Measurements from ENCODE around the gene PDZD4.

The PDZD4 gene

DNA sequence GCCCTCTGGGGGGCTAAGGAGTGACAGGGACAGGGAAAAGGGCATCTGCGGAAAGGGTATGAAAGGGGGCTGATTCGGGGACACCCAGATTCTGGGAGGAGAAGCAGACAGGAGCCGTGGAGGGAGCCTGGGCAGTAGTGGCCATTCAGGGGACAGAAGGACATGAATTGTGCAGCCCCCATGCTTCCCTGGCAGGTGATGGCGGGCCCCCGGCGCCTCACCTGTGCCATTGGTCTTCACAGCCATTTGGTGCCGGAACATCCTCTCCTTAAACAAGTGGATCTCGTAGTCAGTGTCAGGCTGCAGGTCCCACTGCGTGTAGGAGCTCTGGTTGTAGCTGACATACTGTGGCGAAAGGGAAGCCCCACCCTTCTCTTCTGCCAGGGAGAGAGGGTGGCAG lies 33.8 kb upstream of the PDZD4 start:
- no peak for DNase-seq (ENCODE audit: extremely low spot score)
- ChIA-PET CTCF (no interaction called here), POLR2A (no interaction called here)
- TF ChIP-seq L3MBTL2 (conservative IDR thresholded peaks at IDR 0.05) (no peak), FOXM1 (IDR thresholded peaks at IDR 0.05; ENCODE audit: borderline replicate concordance) (no peak)

DNA sequence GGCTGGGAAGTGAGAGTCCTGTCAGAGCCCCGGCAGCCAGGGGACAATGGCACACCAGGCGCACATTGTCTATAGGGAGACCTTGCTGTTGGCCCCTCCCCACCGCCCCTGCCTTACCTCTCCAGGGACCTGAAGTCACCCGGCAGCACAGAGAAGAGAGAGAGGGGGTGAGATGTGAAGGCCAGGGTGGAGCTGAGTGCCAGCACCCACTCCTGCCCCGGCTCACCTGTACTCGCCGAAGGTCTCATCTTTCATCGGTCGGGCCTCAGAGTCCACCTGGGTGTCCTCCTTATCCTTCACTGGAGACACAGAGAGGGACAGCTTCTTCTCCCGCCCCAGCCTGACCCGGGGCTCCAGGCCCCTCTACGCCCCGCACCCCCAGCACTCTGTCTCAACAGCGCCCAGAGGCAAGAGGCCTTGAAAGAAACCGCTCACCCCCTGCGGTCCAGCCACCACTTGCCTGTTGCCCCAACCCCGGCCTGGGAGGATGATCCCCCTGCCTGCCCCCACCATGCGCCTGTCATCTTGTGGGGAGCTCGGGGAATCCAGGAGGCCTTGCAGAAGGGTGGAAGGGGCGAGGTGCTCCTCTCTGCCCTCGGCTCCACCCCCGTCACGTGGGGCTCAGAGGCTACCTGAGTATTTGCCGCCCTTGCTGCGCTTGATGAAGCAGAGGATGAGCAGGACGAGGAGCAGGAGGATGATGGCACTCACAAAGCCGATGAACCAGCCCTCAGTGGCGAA lies 33.1 kb upstream of the PDZD4 start:
- ChIA-PET POLR2A (no interaction called here), CTCF (no interaction called here)
- no peak for TF ChIP-seq SUZ12 (IDR thresholded peaks at IDR 0.05)
- TF ChIP-seq ELF4 (IDR thresholded peaks at IDR 0.05): no peak
- no peak for TF ChIP-seq L3MBTL2 (conservative IDR thresholded peaks at IDR 0.05)
- no peak for TF ChIP-seq BHLHE40 (IDR thresholded peaks at IDR 0.05; ENCODE audit: borderline replicate concordance)
- no peak for TF ChIP-seq HDGF (IDR thresholded peaks at IDR 0.05; ENCODE audit: borderline replicate concordance)
- TF ChIP-seq ZNF384 (IDR thresholded peaks at IDR 0.05): no peak
- TF ChIP-seq, protein P1, sequence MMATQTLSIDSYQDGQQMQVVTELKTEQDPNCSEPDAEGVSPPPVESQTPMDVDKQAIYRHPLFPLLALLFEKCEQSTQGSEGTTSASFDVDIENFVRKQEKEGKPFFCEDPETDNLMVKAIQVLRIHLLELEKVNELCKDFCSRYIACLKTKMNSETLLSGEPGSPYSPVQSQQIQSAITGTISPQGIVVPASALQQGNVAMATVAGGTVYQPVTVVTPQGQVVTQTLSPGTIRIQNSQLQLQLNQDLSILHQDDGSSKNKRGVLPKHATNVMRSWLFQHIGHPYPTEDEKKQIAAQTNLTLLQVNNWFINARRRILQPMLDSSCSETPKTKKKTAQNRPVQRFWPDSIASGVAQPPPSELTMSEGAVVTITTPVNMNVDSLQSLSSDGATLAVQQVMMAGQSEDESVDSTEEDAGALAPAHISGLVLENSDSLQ (IDR thresholded peaks at IDR 0.05): no peak
- no peak for TF ChIP-seq CTBP1 (IDR thresholded peaks at IDR 0.05; ENCODE audit: borderline replicate concordance)
- TF ChIP-seq NFRKB (IDR thresholded peaks at IDR 0.05): no peak
- no peak for TF ChIP-seq TARDBP (IDR thresholded peaks at IDR 0.05)
- no peak for DNase-seq (ENCODE audit: extremely low spot score)

DNA sequence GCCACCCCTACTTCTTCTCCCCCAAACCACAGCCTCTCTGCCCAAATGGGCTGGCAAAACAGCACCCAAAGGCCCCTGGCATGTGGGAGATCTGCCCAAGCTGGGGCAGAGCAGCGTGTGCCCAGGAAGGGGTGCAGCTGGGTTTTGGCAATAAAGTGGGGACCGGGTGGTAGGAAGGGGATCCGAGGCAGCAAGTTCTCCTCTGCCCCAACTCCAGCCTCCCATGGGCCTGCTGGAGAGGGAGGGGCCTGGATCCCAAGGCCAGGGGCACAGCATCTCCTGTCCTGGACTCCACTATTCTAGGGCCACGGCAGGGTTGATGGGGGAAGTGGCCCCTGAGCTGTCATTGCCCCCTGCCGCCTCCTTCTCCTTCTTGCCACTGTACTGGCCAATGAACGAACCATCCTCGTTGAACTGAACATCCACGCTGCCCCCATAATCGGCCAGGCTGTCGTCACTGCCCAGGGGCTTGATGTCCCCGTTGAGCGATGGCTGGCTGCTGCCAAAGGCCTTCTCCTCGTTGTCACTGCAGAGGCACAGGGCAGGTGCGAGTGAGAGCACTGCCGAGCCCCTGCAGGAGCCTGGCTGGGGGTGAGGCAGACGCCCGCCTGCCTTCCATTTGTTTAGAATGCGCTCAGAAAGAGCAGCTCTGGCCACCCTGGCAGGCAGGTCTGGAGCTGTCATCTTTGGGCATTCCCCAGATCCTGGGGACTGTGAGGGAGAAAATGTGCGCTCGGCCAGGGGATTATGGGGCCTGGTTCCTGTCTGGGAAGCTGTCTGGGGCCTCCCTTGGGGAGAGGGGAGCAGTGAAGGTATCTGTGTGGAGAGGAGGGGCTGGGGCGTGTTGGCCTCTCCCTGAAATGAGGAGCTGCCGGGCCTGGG lies 32.3 kb upstream of the PDZD4 start:
- POLR2A ChIA-PET: interaction anchor here (0.6 kb wide), 1 partner anchor 634 kb away, joined by 3 read pairs; no protein-coding TSS in a partner anchor
- CTCF ChIA-PET: no interaction called here
- DNase-seq (ENCODE audit: extremely low spot score): no peak
- TF ChIP-seq NFRKB (IDR thresholded peaks at IDR 0.05) (no peak), ARNT (IDR thresholded peaks at IDR 0.05) (no peak), TARDBP (IDR thresholded peaks at IDR 0.05) (no peak), LEF1 (IDR thresholded peaks at IDR 0.05; ENCODE audit: borderline replicate concordance) (no peak), BHLHE40 (IDR thresholded peaks at IDR 0.05; ENCODE audit: borderline replicate concordance) (no peak), ELF4 (IDR thresholded peaks at IDR 0.05) (no peak), HDGF (IDR thresholded peaks at IDR 0.05; ENCODE audit: borderline replicate concordance) (no peak), L3MBTL2 (conservative IDR thresholded peaks at IDR 0.05) (no peak), SUZ12 (IDR thresholded peaks at IDR 0.05) (no peak), FOXK2 (IDR thresholded peaks at IDR 0.05) (no peak), FOXA1 (IDR thresholded peaks at IDR 0.05) (no peak), SP1 (IDR thresholded peaks at IDR 0.05) (no peak), ZNF384 (IDR thresholded peaks at IDR 0.05) (no peak), FOXM1 (IDR thresholded peaks at IDR 0.05; ENCODE audit: borderline replicate concordance) (no peak), CTBP1 (IDR thresholded peaks at IDR 0.05; ENCODE audit: borderline replicate concordance) (no peak)
- TF ChIP-seq, protein P1 (IDR thresholded peaks at IDR 0.05): no peak

DNA sequence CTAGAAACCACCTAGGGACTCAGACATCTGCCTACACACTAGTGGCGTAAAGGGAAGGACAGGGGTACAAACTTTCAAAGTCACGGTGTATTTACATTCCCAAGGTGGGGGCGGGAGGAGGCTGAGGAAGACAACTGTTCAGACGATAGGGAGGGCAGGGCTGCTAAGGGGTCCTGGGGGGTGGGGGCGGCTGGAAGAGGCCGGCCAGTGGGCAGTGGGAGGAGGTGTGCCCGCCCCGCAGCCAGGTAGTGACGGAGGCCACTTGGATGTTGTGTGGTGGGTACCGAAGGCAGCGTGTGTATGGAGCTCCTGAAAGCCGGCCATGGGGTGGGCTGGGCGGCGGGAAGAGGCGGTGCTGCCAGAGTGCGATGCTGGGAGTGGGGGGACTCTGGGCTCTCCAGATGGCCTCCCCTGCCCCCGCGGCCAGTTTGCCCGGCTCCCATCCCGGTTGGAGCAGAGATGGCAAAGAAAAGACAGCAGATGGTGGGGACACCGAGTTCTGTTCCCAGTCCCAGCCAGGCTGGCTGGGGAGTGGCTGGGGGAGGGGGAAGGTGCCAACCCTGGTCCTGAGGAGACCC lies 31.5 kb upstream of the PDZD4 start:
- ChIA-PET POLR2A (interaction anchor here (0.6 kb wide), 1 partner anchor 633 kb away, joined by 3 read pairs; no protein-coding TSS in a partner anchor), CTCF (no interaction called here)
- TF ChIP-seq, protein P1 (IDR thresholded peaks at IDR 0.05): no peak
- TF ChIP-seq SUZ12 (IDR thresholded peaks at IDR 0.05): no peak
- TF ChIP-seq NFRKB (IDR thresholded peaks at IDR 0.05): no peak
- no peak for TF ChIP-seq FOXM1 (IDR thresholded peaks at IDR 0.05; ENCODE audit: borderline replicate concordance)
- TF ChIP-seq ARNT (IDR thresholded peaks at IDR 0.05): no peak
- TF ChIP-seq L3MBTL2 (conservative IDR thresholded peaks at IDR 0.05): no peak
- no peak for TF ChIP-seq FOXK2 (IDR thresholded peaks at IDR 0.05)
- no peak for TF ChIP-seq CTBP1 (IDR thresholded peaks at IDR 0.05; ENCODE audit: borderline replicate concordance)
- TF ChIP-seq ZNF384 (IDR thresholded peaks at IDR 0.05): no peak
- TF ChIP-seq LEF1 (IDR thresholded peaks at IDR 0.05; ENCODE audit: borderline replicate concordance): no peak
- TF ChIP-seq FOXA1 (IDR thresholded peaks at IDR 0.05): no peak
- no peak for TF ChIP-seq TARDBP (IDR thresholded peaks at IDR 0.05)
- no peak for DNase-seq (ENCODE audit: extremely low spot score)

DNA sequence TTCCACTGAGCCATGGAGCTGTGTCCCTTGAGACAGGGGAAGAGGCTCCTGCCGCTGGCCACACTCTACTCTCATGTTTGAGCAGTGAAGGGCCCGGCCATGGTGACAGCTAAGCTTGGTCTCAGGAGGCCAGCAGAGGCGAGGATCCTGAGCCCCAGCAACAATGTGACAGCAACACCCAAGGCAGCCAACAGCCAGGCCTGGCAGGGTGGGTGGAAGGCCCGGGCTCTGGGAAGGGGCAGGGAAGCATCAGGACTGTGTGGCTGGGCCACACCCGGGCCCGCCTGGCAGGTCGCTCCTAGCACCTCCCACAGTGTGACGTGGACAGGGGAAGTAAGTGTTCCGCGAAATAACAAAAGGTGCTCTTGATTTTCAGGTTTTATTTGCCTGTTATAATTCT lies 30.8 kb upstream of the PDZD4 start:
- ChIA-PET CTCF (no interaction called here), POLR2A (no interaction called here)
- DNase-seq (ENCODE audit: extremely low spot score): no peak
- TF ChIP-seq FOXM1 (IDR thresholded peaks at IDR 0.05; ENCODE audit: borderline replicate concordance) (no peak), FOXK2 (IDR thresholded peaks at IDR 0.05) (no peak)

DNA sequence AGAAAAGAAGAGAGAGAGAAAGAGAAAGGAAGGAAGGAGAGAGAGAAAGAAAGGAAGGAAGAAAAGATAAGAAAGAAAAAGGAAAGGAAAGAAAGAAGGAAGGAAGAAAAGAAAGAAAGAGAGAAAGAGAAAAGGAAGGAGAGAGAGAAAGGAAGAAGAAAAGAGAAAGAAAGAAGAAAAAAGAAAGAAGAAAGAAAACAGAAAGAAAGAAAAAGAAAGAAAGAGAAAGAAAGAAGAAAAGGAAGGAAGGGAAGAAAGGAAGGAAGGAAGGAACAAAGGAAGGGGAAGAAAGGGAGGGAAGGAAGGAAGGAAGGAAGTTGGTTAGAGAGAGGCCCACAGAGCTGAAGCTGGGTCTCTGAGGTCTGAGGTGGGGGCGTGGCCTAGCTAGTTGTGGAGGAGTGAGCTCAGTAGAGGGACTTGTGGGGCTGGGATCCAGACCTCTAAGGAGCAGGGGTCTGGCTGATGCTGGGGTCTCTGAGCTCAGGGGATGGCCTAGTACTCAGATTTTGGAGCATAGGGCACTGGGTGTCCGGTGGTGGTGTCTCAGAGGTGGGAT lies 27.1 kb upstream of the PDZD4 start:
- CTCF ChIA-PET: no interaction called here
- TF ChIP-seq NFRKB (IDR thresholded peaks at IDR 0.05) (no peak), ZNF384 (IDR thresholded peaks at IDR 0.05) (no peak), FOXK2 (IDR thresholded peaks at IDR 0.05) (no peak), TARDBP (IDR thresholded peaks at IDR 0.05) (no peak), BHLHE40 (IDR thresholded peaks at IDR 0.05; ENCODE audit: borderline replicate concordance) (no peak), HDGF (IDR thresholded peaks at IDR 0.05; ENCODE audit: borderline replicate concordance) (no peak), ELF4 (IDR thresholded peaks at IDR 0.05) (no peak), ARNT (IDR thresholded peaks at IDR 0.05) (no peak), FOXM1 (IDR thresholded peaks at IDR 0.05; ENCODE audit: borderline replicate concordance) (no peak), SP1 (IDR thresholded peaks at IDR 0.05) (no peak), CTBP1 (IDR thresholded peaks at IDR 0.05; ENCODE audit: borderline replicate concordance) (no peak), LEF1 (IDR thresholded peaks at IDR 0.05; ENCODE audit: borderline replicate concordance) (no peak), L3MBTL2 (conservative IDR thresholded peaks at IDR 0.05) (no peak), FOXA1 (IDR thresholded peaks at IDR 0.05) (no peak), SUZ12 (IDR thresholded peaks at IDR 0.05) (no peak)
- TF ChIP-seq, protein P1 (IDR thresholded peaks at IDR 0.05): no peak

More for the DNA sequence above, 27.1 kb upstream of the PDZD4 start:
- DNase-seq (ENCODE audit: extremely low spot score): no peak
- POLR2A ChIA-PET: no interaction called here
